Measurements from ENCODE around the gene CAMK2A.

DNA sequence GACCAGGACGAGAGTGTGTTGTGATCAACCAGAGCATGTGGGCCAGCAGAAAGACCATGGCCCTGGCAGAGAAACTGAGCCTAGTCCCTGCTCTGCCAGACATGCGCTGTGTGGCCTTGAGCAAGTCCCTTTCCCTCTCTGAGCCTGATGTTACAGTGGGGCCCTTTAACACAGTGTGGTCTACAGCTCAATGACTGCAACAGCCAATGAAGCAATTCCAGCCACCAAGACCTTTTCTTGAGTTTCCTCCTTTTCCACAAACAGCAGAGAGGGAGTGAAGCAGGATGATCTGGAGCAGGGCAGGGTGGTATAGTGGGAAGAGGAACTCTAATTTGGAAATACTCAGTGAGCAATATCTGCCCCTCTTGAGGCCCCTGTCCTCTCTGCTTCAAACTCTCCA is 38.9 kb upstream of the CAMK2A start:
- TF ChIP-seq, protein P1, sequence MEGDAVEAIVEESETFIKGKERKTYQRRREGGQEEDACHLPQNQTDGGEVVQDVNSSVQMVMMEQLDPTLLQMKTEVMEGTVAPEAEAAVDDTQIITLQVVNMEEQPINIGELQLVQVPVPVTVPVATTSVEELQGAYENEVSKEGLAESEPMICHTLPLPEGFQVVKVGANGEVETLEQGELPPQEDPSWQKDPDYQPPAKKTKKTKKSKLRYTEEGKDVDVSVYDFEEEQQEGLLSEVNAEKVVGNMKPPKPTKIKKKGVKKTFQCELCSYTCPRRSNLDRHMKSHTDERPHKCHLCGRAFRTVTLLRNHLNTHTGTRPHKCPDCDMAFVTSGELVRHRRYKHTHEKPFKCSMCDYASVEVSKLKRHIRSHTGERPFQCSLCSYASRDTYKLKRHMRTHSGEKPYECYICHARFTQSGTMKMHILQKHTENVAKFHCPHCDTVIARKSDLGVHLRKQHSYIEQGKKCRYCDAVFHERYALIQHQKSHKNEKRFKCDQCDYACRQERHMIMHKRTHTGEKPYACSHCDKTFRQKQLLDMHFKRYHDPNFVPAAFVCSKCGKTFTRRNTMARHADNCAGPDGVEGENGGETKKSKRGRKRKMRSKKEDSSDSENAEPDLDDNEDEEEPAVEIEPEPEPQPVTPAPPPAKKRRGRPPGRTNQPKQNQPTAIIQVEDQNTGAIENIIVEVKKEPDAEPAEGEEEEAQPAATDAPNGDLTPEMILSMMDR (IDR thresholded peaks at IDR 0.05; ENCODE audit: insufficient read depth, low read length, poor library complexity, severe bottlenecking), result no peak
- TF ChIP-seq EZH2phosphoT487 (conservative IDR thresholded peaks at IDR 0.05; ENCODE audit: low read length), result no peak
